ENCODE results near the gene TOMM20. TPM values are rescaled to one million over a fixed set of nuclear protein-coding genes. Genes with fewer than 3 reads are reported as not detected.

Gene TOMM20
- total RNA-seq, 1 experiment from 2014 or later = 72.6 TPM

DNA sequence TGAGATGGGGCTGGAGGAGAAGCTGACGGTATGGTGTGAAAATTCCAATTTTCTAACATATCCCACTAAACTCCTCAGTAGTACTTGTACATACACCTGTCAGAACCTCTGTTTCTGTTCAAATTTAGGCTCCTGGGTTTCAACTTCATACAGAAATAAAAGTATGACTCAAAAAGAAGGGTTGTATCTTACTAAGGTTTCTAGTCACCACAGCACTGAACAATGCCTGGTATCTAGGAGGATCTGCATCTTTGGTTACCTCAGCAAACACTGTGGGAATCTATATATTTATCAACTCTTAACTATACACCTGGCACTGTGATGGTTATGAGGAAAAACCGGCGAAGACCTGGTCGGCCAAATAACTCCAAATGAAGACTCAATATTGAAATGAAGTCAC is 18.6 kb upstream of the TOMM20 start:
- DNase-seq (ENCODE audit: low spot score) = no peak
- POLR2A ChIA-PET (ENCODE audit: low non-redundant PET) = no interaction called here
- no peaks in the 10 kb centered on the region for H3K4me1 ChIP-seq (ENCODE audit: insufficient read depth, low read length, poor library complexity, severe bottlenecking)
- no TSS peak for BruUV-seq (replicated peaks)
- H3K9me3 ChIP-seq (ENCODE audit: low read depth, low read length, poor library complexity, severe bottlenecking) = no peaks in the 10 kb centered on the region
- H3K27me3 ChIP-seq (replicated peaks; ENCODE audit: insufficient read depth, low read depth, low read length, poor library complexity) = no peaks in the 10 kb centered on the region
- H3K4me3 ChIP-seq (ENCODE audit: low read depth, low read length, poor library complexity, severe bottlenecking) = no peak overlapping the region
- peaks cover 10% of the 10 kb centered on the region for H3K36me3 ChIP-seq (ENCODE audit: insufficient read depth, low read length, poor library complexity, severe bottlenecking)
- TF ChIP-seq, protein P1, sequence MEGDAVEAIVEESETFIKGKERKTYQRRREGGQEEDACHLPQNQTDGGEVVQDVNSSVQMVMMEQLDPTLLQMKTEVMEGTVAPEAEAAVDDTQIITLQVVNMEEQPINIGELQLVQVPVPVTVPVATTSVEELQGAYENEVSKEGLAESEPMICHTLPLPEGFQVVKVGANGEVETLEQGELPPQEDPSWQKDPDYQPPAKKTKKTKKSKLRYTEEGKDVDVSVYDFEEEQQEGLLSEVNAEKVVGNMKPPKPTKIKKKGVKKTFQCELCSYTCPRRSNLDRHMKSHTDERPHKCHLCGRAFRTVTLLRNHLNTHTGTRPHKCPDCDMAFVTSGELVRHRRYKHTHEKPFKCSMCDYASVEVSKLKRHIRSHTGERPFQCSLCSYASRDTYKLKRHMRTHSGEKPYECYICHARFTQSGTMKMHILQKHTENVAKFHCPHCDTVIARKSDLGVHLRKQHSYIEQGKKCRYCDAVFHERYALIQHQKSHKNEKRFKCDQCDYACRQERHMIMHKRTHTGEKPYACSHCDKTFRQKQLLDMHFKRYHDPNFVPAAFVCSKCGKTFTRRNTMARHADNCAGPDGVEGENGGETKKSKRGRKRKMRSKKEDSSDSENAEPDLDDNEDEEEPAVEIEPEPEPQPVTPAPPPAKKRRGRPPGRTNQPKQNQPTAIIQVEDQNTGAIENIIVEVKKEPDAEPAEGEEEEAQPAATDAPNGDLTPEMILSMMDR (conservative IDR thresholded peaks at IDR 0.05; ENCODE audit: low read depth, low read length) = no peak
- TF ChIP-seq EZH2 (IDR thresholded peaks at IDR 0.05; ENCODE audit: borderline replicate concordance, low read depth, low read length, poor library complexity, severe bottlenecking) = no peak
- CTCF ChIA-PET = no interaction called here
- no peak overlapping the region for H3K27ac ChIP-seq (ENCODE audit: low read depth, low read length, poor library complexity, severe bottlenecking)
- intact Hi-C loops (cut with micrococcal nuclease; ENCODE audit: unreplicated experiment) = no loop called here

DNA sequence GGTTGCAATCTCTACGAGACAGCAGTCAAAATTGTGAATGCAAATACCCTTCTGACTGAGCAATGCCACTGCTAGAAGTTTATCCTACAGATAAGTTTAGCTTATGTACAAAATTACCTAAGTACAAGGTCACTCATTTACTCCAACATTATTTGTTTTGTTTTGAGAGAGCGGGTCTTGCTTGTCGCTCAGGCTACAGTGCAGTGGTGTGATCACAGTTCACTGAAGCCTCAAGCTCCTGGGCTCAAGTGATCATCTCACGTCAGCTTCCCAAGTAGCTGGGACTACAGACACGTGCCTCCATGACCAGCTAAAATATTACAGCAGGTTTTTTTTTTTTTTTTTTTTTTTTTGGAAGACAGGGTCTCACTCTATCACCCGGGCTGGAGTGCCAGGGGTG is 17.0 kb upstream of the TOMM20 start:
- no peaks in the 10 kb centered on the region for H3K9me3 ChIP-seq (ENCODE audit: low read depth, low read length, poor library complexity, severe bottlenecking)
- no TSS peak for BruUV-seq (replicated peaks)
- TF ChIP-seq, protein P1 (conservative IDR thresholded peaks at IDR 0.05; ENCODE audit: low read depth, low read length) = no peak
- no peak for TF ChIP-seq EZH2 (IDR thresholded peaks at IDR 0.05; ENCODE audit: borderline replicate concordance, low read depth, low read length, poor library complexity, severe bottlenecking)
- peaks cover 6% of the 10 kb centered on the region for H3K36me3 ChIP-seq (ENCODE audit: insufficient read depth, low read length, poor library complexity, severe bottlenecking)
- H3K27ac ChIP-seq (ENCODE audit: low read depth, low read length, poor library complexity, severe bottlenecking) = no peak overlapping the region
- H3K4me1 ChIP-seq (ENCODE audit: insufficient read depth, low read length, poor library complexity, severe bottlenecking) = no peaks in the 10 kb centered on the region
- no peak overlapping the region for H3K4me3 ChIP-seq (ENCODE audit: low read depth, low read length, poor library complexity, severe bottlenecking)
- no peaks in the 10 kb centered on the region for H3K27me3 ChIP-seq (replicated peaks; ENCODE audit: insufficient read depth, low read depth, low read length, poor library complexity)
- intact Hi-C loops (cut with micrococcal nuclease; ENCODE audit: unreplicated experiment) = no loop called here
- ChIA-PET CTCF (no interaction called here), POLR2A (ENCODE audit: low non-redundant PET) (interaction anchor here (0.6 kb wide), 2 partner anchors 12 to 83 kb away, joined by 4 to 11 read pairs; no protein-coding TSS in a partner anchor)
- no peak for DNase-seq (ENCODE audit: low spot score)

DNA sequence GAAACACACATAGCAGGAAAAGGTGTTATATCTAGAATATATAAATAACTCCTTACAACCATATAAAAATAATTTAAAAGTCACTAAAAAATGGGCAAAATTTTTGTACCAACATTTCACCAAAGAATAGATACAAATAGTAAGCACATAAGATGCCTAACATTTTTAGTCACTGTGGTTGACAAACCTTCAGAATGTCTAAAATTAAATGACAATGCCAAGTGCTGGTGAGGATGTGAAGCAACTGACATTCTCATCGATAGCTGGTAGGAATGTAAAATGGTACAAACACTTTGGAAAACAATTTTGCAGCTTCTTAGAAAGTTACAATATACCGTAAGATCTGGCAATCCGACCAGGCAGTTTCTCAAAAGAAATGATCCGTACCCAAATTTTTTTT is 14.4 kb upstream of the TOMM20 start:
- Histone ChIP-seq H3K27ac (ENCODE audit: low read depth, low read length, poor library complexity, severe bottlenecking) (no peak overlapping the region), H3K4me3 (ENCODE audit: low read depth, low read length, poor library complexity, severe bottlenecking) (no peak overlapping the region), H3K27me3 (replicated peaks; ENCODE audit: insufficient read depth, low read depth, low read length, poor library complexity) (no peaks in the 10 kb centered on the region), H3K4me1 (ENCODE audit: insufficient read depth, low read length, poor library complexity, severe bottlenecking) (no peaks in the 10 kb centered on the region), H3K9me3 (ENCODE audit: low read depth, low read length, poor library complexity, severe bottlenecking) (no peaks in the 10 kb centered on the region), H3K36me3 (ENCODE audit: insufficient read depth, low read length, poor library complexity, severe bottlenecking) (peaks cover 3% of the 10 kb centered on the region)
- no TSS peak for BruUV-seq (replicated peaks)
- no peak for DNase-seq (ENCODE audit: low spot score)
- TF ChIP-seq, protein P1 (conservative IDR thresholded peaks at IDR 0.05; ENCODE audit: low read depth, low read length) = no peak
- no peak for TF ChIP-seq EZH2 (IDR thresholded peaks at IDR 0.05; ENCODE audit: borderline replicate concordance, low read depth, low read length, poor library complexity, severe bottlenecking)
- ChIA-PET POLR2A (ENCODE audit: low non-redundant PET) (no interaction called here), CTCF (no interaction called here)
- intact Hi-C loops (cut with micrococcal nuclease; ENCODE audit: unreplicated experiment) = no loop called here

Data from A673 (cell line).